Chondrocyte (in vitro differentiated cells): ENCODE measurements around the gene XAF1. TPM values are rescaled to one million over a fixed set of nuclear protein-coding genes. Genes with fewer than 3 reads are reported as not detected.

Experiments
- DNase-seq: peaks from one replicate; pipeline ENCODE4 v3.0.0; 2021; ENCODE audit warnings: mixed read lengths, low spot score
- H3K27ac Mint-ChIP-seq: one replicate; pipeline ENCODE4 v1.8.0; 2021; ENCODE audit warnings: mild to moderate bottlenecking, moderate library complexity, mixed read lengths; ENCODE audit not compliant: unreplicated experiment
- H3K27me3 Mint-ChIP-seq: 2 replicates; pipeline ENCODE4 v1.8.0; 2021; ENCODE audit warnings: low read depth, mixed read lengths
- H3K36me3 Mint-ChIP-seq: 2 replicates; pipeline ENCODE4 v1.8.0; 2021; ENCODE audit warnings: low read depth, mixed read lengths
- H3K4me1 Mint-ChIP-seq: 2 replicates; pipeline ENCODE4 v1.8.0; 2021; ENCODE audit warnings: low read depth, mild to moderate bottlenecking, mixed read lengths
- H3K4me3 Mint-ChIP-seq: one replicate; pipeline ENCODE4 v1.8.0; 2021; ENCODE audit warnings: mild to moderate bottlenecking, moderate library complexity, mixed read lengths; ENCODE audit not compliant: unreplicated experiment
- H3K9me3 Mint-ChIP-seq: 2 replicates; pipeline ENCODE4 v1.8.0; 2021; ENCODE audit warnings: low read depth, mixed read lengths
- CTCF ChIP-seq: fragments of 200-600 bp; sonication (generic); IDR thresholded peaks from 2 replicates; pipeline ENCODE4 v1.5.0; 2021; ENCODE audit warnings: antibody characterized with exemption, mild to moderate bottlenecking, moderate library complexity
- total RNA-seq: library from RNA; stranded (reverse); gene quantifications from 3 replicates; pipeline ENCODE4 v1.2.1, GENCODE V29; 2021

Gene XAF1
- total RNA-seq, 1 donor from 2014 or later: 0.40 TPM

DNA sequence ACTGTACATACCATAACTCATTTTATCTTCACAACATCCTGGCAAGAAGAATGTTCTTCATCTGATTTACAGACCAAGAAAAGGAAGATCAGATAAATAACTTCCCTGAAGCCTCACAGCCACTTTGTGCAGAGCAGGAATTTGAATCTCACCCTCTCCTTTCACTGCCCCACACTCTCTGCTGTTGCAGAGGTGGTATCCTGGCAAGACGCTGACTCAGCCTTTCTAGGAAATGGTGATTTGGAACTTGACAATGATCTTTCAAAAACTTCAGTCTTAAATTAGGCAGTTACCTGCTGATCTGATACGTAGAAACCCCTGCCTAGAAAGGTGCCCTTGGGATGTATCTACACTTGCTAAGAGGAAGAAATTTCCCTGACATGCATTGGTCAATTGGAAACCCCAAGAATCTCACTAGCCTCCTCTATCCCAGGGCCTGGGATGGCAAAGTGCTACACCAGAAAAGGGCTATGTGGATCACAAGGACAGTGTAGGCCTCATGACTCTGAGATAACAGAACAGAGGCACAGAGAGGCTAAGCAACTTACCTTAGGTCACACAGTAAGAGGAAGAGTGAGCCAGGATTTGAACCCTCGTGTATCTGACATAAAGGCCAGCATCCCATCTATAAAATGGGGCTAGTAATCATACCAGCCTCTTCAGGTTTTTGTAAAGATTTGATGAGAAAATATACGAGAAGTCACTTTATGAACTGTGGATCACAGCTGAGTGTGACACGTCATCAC lies 38.1 kb downstream of the XAF1 start:
- Mint-ChIP-seq H3K27ac (no peak overlapping the region), H3K4me1 (no peaks in the 10 kb centered on the region), H3K4me3 (no peak overlapping the region), H3K36me3 (no peaks in the 10 kb centered on the region), H3K27me3 (peaks cover 58% of the 10 kb centered on the region), H3K9me3 (no peaks in the 10 kb centered on the region)
- no peak for DNase-seq
- TF ChIP-seq CTCF: no peak

DNA sequence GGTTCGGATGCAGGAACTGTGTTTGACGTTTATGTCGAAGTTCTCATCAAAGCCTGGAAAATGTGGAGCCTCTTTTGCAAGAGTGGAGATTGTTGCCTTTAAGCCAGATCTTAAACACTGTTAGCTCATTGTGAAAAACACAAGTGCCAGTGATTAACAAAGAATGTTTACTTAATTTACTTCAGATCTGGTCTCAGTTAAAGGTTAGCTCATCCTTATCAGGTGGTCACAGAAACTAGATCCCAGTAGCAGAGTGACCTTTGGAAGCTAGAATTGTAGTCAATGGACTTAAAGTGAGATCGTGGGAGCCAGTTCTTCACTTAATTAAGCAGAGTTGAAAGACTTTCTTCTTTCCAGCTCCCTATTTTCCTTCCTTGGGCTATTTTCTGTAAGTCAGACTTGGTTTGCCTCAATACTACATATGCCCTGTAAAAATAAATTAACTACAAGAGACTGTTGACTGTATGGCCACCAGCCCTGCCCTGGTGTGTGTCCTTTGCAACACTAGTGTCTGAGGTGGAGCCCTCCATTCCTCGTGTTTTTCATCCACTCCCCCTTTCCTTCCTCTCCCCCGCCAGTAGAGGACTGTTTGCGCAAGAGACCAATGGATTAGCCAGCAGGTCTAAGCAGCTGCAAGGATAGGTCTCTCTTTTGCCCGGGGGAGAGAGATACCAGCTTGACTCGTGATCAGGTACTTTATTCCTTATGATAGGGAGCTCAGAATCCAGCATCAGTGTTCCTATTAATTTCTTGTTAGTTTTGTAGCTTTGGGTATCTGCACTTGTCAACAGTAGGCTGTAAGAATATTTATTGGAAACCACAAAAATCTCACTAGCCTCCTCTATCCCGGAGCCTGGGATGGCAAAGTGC lies 40.4 kb downstream of the XAF1 start:
- Mint-ChIP-seq H3K27me3 (peaks cover 38% of the 10 kb centered on the region), H3K4me1 (no peaks in the 10 kb centered on the region), H3K9me3 (no peaks in the 10 kb centered on the region), H3K27ac (no peak overlapping the region), H3K36me3 (no peaks in the 10 kb centered on the region), H3K4me3 (no peak overlapping the region)
- TF ChIP-seq CTCF: no peak
- DNase-seq: no peak

DNA sequence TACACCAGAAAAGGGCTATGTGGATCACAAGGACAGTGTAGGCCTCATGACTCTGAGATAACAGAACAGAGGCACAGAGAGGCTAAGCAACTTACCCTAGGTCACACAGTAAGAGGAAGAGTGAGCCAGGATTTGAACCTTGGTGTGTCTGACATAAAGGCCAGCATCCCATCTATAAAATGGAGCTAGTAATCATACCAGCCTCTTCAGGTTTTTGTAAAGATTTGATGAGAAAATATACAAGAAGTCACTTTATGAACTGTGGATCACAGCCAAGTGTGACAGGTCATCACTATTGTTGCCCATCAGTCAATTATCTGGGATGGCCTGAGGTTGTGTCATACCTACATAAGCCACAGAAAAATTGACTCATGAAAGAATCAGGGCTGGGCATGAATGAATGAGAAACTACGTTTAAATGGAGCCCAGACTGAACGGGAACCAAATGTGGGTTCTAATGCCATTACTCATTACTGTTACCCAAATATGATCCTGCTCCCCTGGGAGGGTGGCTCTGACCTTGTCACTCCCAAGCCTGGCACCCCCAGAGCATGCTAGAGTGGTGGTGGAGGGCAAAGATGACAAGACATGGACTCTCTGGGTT lies 41.1 kb downstream of the XAF1 start:
- Mint-ChIP-seq H3K4me3 (no peak overlapping the region), H3K27me3 (peaks cover 32% of the 10 kb centered on the region), H3K36me3 (no peaks in the 10 kb centered on the region), H3K4me1 (no peaks in the 10 kb centered on the region), H3K9me3 (no peaks in the 10 kb centered on the region), H3K27ac (no peak overlapping the region)
- no peak for DNase-seq
- TF ChIP-seq CTCF: no peak

- H3K4me3 Mint-ChIP-seq: no peak overlapping the region
- no peak for DNase-seq
- H3K9me3 Mint-ChIP-seq: no peaks in the 10 kb centered on the region
- H3K27ac Mint-ChIP-seq: no peak overlapping the region
- H3K27me3 Mint-ChIP-seq: peaks cover 24% of the 10 kb centered on the region
- no peaks in the 10 kb centered on the region for H3K36me3 Mint-ChIP-seq
- no peak for TF ChIP-seq CTCF
- no peaks in the 10 kb centered on the region for H3K4me1 Mint-ChIP-seq
Measured at GRCh38 chr17:6797718-6798351, 42.0 kb downstream of the XAF1 start.

- Mint-ChIP-seq H3K9me3 (no peaks in the 10 kb centered on the region), H3K4me1 (no peaks in the 10 kb centered on the region), H3K36me3 (no peaks in the 10 kb centered on the region), H3K27ac (no peak overlapping the region), H3K4me3 (no peak overlapping the region), H3K27me3 (peaks cover 17% of the 10 kb centered on the region)
- no peak for DNase-seq
- no peak for TF ChIP-seq CTCF
Measured at GRCh38 chr17:6799738-6800137, 43.9 kb downstream of the XAF1 start.
